Measurements from ENCODE around the gene AHR.
"Not testable (repeated sequence)": the region's sequence is repeated elsewhere in the genome, so short reads cannot be mapped to it uniquely, and the experiment has no call there.

The AHR gene

GRCh38 chr7:17376595-17376994, 78.1 kb downstream of the AHR start:
- DNase-seq (ENCODE audit: low read depth) = no peak

GRCh38 chr7:17380736-17381662, 82.5 kb downstream of the AHR start:
- DNase-seq (ENCODE audit: low read depth) = no peak

- DNase-seq (ENCODE audit: low read depth) = not testable (repeated sequence)
These were observed 84.2 kb downstream of the AHR start for GRCh38 chr7:17382408-17383354.

- DNase-seq (ENCODE audit: low read depth) = no peak
These were observed 85.9 kb downstream of the AHR start for GRCh38 chr7:17384400-17384799.

GRCh38 chr7:17385612-17386011, 87.2 kb downstream of the AHR start:
- DNase-seq (ENCODE audit: low read depth) = no peak

DNA sequence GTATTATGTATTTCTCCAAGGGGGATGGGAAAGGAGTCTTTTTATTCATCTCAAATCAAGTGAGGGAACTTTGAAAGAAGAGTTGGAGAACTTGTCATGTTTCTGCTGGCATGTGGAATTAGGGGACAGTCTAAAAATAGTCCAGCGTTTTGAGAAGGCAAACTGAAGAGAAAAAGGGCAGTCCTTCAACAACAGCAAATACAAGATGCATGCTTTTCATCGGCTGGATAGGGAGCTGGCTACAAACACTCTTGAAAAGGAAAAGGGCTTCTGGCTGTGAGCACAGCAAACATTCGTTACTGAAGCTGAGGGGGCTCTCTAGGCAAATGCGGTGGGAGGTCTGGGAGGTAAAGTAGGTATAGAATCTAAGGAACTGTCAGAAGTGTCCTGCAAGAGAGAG, 91.9 kb downstream of the AHR start:
- no peak for DNase-seq (ENCODE audit: low read depth)

DNA sequence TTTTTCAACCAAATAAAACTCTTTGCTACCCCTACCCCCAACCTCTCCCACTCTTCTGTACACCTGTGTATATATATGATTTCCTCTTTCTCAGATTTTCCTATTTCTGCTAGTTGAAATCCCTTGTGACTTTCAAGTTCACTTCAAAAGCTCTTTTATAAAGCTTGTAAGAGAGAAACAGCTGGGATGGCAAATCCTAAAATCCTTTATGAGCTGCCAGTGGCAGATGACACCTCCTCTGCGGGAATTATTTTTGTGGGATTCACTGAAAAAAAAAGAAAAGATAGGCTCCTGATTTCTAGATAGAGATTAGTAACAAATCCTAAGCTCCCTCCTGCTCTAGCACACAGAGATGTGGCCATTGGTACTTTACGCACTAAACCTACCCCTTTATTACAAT, 92.9 kb downstream of the AHR start:
- DNase-seq (ENCODE audit: low read depth) = no peak

DNA sequence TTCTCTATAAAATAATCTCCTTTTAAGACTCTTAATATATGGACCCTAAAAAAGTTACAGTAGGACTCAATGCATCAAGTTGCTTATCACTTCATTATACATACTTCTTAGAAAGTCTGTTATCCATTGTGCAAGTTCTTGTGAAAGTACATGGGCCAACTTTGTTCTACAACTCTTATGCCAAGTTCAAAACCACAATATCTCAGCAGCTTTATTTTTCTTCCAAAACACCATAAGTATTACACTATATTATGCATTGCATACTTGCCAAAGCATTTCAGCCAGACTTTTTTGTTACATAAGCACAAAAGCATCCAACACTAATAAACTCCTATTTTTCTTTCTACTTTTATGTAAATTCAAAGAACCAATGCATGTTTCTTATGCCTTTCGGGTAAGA, 94.4 kb downstream of the AHR start:
- DNase-seq (ENCODE audit: low read depth) = peak; percentile 67

DNA sequence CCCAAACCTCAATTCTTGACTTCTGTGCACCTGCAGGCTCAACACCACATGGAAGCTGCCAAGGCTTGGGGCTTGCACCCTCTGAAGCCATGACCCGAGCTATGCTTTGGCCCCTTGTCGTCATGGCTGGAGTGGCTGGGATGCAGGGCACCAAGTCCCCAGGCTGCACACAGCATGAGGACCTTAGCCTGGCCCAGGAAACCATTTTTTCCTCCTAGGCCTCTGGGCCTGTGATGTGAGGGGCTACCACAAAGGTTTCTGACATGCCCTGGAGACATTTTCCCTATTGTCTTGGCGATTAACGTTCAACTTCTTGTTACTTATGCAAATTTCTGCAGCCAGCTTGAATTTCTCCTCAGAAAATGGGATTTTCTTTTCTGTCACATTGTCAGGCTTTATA, 96.1 kb downstream of the AHR start:
- not testable (repeated sequence) for DNase-seq (ENCODE audit: low read depth)

Measured in GM04504 (cell line).